Ascending aorta (tissue), 2 donors: ENCODE measurements around the gene GLG1. TPM values are rescaled to one million over a fixed set of nuclear protein-coding genes. Genes with fewer than 3 reads are reported as not detected.

ENCODE experiments used
- DNase-seq, 2 donors: peaks; one replicate each; pipeline ENCODE4 v3.0.0-alpha.2; 2019; ENCODE audit warnings: low spot score in 2 of 2
- H3K27ac ChIP-seq, 2 donors: fragments of 200-600 bp; sonication (generic); one replicate each; pipeline ENCODE4 v1.5.1; 2016 to 2017; ENCODE audit warnings: mild to moderate bottlenecking in 1 of 2
- H3K27me3 ChIP-seq: fragments of 200-600 bp; sonication (generic); one replicate; pipeline ENCODE4 v1.5.1; 2017
- H3K36me3 ChIP-seq, 2 donors: fragments of 200-600 bp; sonication (generic); one replicate each; pipeline ENCODE4 v1.5.1; 2016
- H3K4me1 ChIP-seq, 2 donors: fragments of 200-600 bp; sonication (generic); one replicate each; pipeline ENCODE4 v1.5.1; 2016 to 2017; ENCODE audit warnings: mild to moderate bottlenecking in 1 of 2
- H3K4me3 ChIP-seq, 2 donors: fragments of 200-600 bp; sonication (generic); one replicate each; pipeline ENCODE4 v1.5.1; 2016 to 2017; ENCODE audit warnings: mild to moderate bottlenecking in 1 of 2
- H3K9me3 ChIP-seq, 2 donors: fragments of 200-600 bp; sonication (generic); one replicate each; pipeline ENCODE4 v1.5.1; 2016
- intact Hi-C: fragments of 100-400 bp; cut with DNase I; formaldehyde crosslinking; loops from one replicate; pipeline ENCODE4 v1.15.1; 2023
- total RNA-seq: library from RNA; depleted of rRNA; stranded (reverse); fragments of >200 nt; gene quantifications from one replicate; pipeline ENCODE4 v1.1.0, GENCODE V29; 2016
- TF ChIP-seq, protein P1 (sequence below), 3 experiments: fragments of 200-600 bp in 2 of 3; fragments of 450-650 bp in 1 of 3; sonication (generic) in 2 of 3; IDR thresholded peaks; one replicate each; pipeline ENCODE4 v1.5.1; 2016 to 2019; ENCODE audit warnings: antibody characterized with exemption in 3 of 3, mild to moderate bottlenecking in 1 of 3, moderate library complexity in 1 of 3

The GLG1 gene
- total RNA-seq, 1 donor from 2014 or later, result 77.0 TPM

DNA sequence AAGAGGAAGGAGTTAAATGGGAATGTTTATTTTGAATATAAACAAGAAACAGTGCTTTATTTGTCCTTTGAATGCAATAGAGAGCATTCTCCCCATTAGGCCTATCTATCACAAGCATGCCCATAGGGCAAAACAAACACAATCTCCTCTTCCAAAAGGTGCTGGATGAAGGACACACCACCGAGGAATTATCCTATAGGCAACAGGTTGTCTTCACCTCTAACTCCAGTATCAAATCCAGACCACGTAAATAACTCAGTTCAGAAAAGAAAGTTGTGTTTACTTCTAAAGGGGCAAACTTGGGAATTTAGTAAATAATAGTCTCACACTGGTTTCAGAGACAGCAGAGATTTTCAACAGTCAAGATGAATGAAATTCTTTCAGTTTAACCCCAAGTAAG is 101.9 kb downstream of the GLG1 start:
- H3K27me3 ChIP-seq, result no peaks in the 10 kb centered on the region
- H3K36me3 ChIP-seq, result peaks cover 5 to 7% of the 10 kb centered on the region in 2 donors
- TF ChIP-seq, protein P1, sequence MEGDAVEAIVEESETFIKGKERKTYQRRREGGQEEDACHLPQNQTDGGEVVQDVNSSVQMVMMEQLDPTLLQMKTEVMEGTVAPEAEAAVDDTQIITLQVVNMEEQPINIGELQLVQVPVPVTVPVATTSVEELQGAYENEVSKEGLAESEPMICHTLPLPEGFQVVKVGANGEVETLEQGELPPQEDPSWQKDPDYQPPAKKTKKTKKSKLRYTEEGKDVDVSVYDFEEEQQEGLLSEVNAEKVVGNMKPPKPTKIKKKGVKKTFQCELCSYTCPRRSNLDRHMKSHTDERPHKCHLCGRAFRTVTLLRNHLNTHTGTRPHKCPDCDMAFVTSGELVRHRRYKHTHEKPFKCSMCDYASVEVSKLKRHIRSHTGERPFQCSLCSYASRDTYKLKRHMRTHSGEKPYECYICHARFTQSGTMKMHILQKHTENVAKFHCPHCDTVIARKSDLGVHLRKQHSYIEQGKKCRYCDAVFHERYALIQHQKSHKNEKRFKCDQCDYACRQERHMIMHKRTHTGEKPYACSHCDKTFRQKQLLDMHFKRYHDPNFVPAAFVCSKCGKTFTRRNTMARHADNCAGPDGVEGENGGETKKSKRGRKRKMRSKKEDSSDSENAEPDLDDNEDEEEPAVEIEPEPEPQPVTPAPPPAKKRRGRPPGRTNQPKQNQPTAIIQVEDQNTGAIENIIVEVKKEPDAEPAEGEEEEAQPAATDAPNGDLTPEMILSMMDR (IDR thresholded peaks at IDR 0.05), result no peak
- intact Hi-C loops, result no loop called here
- H3K4me3 ChIP-seq, result no peak overlapping the region
- H3K9me3 ChIP-seq, result no peaks in the 10 kb centered on the region
- no peak overlapping the region for H3K27ac ChIP-seq
- DNase-seq, result no peak
- peaks cover 0 to 13% of the 10 kb centered on the region in 2 donors for H3K4me1 ChIP-seq

DNA sequence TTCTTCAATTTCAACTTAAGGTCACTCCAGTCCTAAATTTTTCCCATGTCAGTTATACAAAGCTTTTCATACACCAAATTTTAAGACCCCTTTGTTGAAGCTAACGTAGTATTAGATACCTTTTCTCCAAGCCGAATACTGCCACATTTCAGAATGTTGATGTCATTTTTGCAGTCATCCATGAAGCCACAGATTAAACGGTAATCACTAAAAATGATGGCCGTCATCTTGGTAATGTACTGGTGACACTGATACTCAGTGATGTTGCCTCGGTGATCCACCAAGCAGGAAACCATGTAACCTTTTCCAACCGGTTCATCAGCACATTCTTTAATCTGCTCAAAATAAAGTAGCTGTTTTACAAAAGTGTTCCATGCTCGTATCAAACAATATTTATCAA is 103.5 kb downstream of the GLG1 start:
- no peak for DNase-seq
- H3K4me3 ChIP-seq, result no peak overlapping the region
- peaks cover 0 to 13% of the 10 kb centered on the region in 2 donors for H3K4me1 ChIP-seq
- H3K27me3 ChIP-seq, result no peaks in the 10 kb centered on the region
- intact Hi-C loops, result loop anchor here (5.0 kb wide), 2 partner anchors 104 to 119 kb away; partner anchors contain the start of gene GLG1
- H3K9me3 ChIP-seq, result no peaks in the 10 kb centered on the region
- TF ChIP-seq, protein P1 (IDR thresholded peaks at IDR 0.05), result no peak
- H3K36me3 ChIP-seq, result peaks cover 5 to 7% of the 10 kb centered on the region in 2 donors
- H3K27ac ChIP-seq, result no peak overlapping the region

DNA sequence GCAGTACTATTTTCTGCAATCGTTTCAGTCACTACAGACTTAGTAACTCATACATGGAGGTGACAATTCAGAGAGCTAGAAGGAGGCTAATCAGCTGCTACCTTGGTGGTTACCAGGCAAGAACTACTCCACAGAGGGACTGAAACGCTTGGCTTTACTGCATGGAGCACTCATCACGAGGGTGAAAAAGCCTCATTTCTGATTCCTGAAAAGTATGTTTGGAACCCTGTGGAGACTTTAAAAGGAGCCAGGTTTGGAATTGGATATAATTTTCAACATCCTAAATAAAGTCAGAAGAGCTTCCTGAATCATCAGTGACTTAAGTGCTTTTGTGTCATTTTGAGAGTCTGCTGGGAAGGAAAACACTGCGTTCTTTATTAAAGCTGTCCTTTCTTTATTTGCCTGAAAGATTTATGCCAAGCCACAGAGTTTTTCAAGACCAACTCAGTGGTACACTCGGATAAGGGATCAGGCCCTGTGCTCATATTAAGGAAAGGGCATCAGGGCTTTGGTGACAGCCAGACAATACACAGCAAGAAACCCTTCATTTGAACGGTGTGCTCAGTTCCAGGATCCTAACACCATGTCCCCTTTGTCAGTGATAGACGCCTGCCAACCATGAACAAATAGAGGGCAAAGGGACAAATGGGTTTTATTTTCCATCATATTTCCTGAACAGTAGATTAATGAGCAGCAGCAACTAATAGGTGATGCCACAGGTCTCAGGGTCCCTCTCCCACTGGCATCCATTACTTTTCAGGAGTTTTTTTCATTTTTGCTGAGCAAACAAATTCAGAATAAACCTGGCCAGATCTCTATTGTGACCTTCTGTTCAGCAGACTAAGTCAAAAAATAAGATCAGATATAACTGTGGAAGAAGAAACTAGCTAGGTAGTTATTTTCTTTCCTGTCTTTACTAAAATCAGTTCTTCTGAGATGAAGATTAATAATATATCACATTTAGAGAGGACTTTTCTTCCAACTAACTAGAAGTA is 105.1 kb downstream of the GLG1 start:
- H3K9me3 ChIP-seq, result no peaks in the 10 kb centered on the region
- intact Hi-C loops, result loop anchor here (5.0 kb wide), 2 partner anchors 106 to 121 kb away; partner anchors contain the start of gene GLG1
- peak overlapping the region; percentile 56 to 61 for H3K27ac ChIP-seq
- TF ChIP-seq, protein P1 (IDR thresholded peaks at IDR 0.05), result no peak
- peaks cover 5 to 7% of the 10 kb centered on the region in 2 donors for H3K36me3 ChIP-seq
- DNase-seq, result no peak
- H3K4me1 ChIP-seq, result peaks cover 0 to 13% of the 10 kb centered on the region in 2 donors
- H3K27me3 ChIP-seq, result no peaks in the 10 kb centered on the region
- H3K4me3 ChIP-seq, result no peak overlapping the region

DNA sequence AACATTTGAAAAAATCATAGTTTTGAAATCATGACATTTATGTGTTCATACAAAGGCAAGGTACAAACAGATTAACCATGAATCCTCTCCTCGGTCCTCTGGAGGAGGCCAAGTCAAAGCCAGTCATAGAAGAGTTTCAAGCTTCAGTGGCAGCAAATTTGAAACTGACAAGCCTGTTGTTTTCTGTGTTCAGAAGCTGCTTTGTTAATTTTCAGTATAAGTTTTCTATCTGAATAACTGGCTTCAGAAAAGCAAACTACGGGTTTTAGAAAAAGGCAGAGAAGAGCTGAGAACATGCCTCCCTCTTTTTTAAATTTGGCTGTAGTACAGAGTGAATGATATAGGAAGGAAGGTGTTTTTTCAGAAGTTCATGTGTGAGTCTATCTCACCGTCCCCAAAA is 106.0 kb downstream of the GLG1 start:
- DNase-seq, result no peak
- intact Hi-C loops, result loop anchor here (5.0 kb wide), 2 partner anchors 106 to 121 kb away; partner anchors contain the start of gene GLG1
- Histone ChIP-seq H3K9me3 (no peaks in the 10 kb centered on the region), H3K4me3 (no peak overlapping the region), H3K4me1 (peaks cover 0 to 13% of the 10 kb centered on the region in 2 donors), H3K27me3 (no peaks in the 10 kb centered on the region), H3K36me3 (peaks cover 8 to 14% of the 10 kb centered on the region in 2 donors), H3K27ac (peak overlapping the region; percentile 56 to 61)
- TF ChIP-seq, protein P1 (IDR thresholded peaks at IDR 0.05), result no peak

DNA sequence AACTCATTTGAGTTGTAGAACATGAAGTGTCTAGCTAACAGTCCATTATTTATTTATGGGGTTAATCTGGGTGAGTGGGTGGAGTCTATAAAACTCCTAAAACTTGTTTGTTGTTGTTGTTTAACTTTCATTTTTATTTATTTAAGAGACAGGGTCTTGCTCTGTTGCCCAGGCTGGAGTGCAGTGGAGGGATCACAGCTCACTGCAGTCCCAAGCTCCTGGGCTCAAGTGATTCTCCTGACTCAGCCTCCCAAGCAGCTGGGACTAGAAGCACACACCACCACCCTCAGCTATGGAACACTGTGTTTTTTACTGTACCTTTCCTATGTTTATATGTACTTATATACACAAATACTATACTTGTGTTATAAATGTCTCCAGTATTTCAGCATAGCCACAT is 107.8 kb downstream of the GLG1 start:
- H3K27me3 ChIP-seq, result no peaks in the 10 kb centered on the region
- H3K4me1 ChIP-seq, result peaks cover 0 to 13% of the 10 kb centered on the region in 2 donors
- no peaks in the 10 kb centered on the region for H3K9me3 ChIP-seq
- no peak overlapping the region for H3K27ac ChIP-seq
- DNase-seq, result no peak
- no peak overlapping the region for H3K4me3 ChIP-seq
- intact Hi-C loops, result no loop called here
- peaks cover 23 to 27% of the 10 kb centered on the region in 2 donors for H3K36me3 ChIP-seq
- TF ChIP-seq, protein P1 (IDR thresholded peaks at IDR 0.05), result no peak
